IPS DF 6.9 (cell line): ENCODE results near the gene PTPRF.

ENCODE experiments used
- DNase-seq: peaks from one replicate; pipeline ENCODE4 v3.0.0-alpha.2; 2013; ENCODE audit warnings: low read depth, low spot score
- H3K27ac ChIP-seq: one replicate; pipeline ENCODE4 v1.5.1; 2013; ENCODE audit warnings: low read length, control low read depth
- H3K27me3 ChIP-seq: 2 replicates; pipeline ENCODE4 v1.6.1; 2013; ENCODE audit warnings: mild to moderate bottlenecking, low read length; ENCODE audit not compliant: control insufficient read depth, insufficient read depth
- H3K36me3 ChIP-seq: 2 replicates; pipeline ENCODE4 v1.6.1; 2013; ENCODE audit warnings: low read length; ENCODE audit not compliant: control insufficient read depth, insufficient read depth
- H3K4me1 ChIP-seq: 2 replicates; pipeline ENCODE4 v1.6.1; 2013; ENCODE audit warnings: low read length; ENCODE audit not compliant: control insufficient read depth, insufficient read depth
- H3K4me3 ChIP-seq: 2 replicates; pipeline ENCODE4 v1.5.1; 2013; ENCODE audit warnings: mild to moderate bottlenecking, low read length
- H3K9me3 ChIP-seq: 2 replicates; pipeline ENCODE4 v1.6.1; 2013; ENCODE audit warnings: low read length, inconsistent platforms; ENCODE audit not compliant: control insufficient read depth, insufficient read depth
- WGBS: extraction: QIAGEN DNeasy Blood & Tissue Kit; methylation state at CpG from one replicate; pipeline ENCODE4 v1.1.7; 2013; ENCODE audit warnings: mixed read lengths, missing lambda C conversion rate; ENCODE audit not compliant: insufficient read length, insufficient coverage; 5-methylcytosine and 5-hydroxymethylcytosine counted together

The PTPRF gene

GRCh38 chr1:43530483-43531106, at the start of gene PTPRF:
Gene PTPRF (plus strand): TSS chr1:43530883. CDS start chr1:43545076, 14,193 bp downstream.
- Histone ChIP-seq H3K36me3 (no peaks in the 10 kb centered on the region), H3K27me3 (no peaks in the 10 kb centered on the region), H3K27ac (no peak within 1 kb of the TSS), H3K9me3 (no peaks in the 10 kb centered on the region), H3K4me3 (peak within 1 kb of the TSS; percentile 66), H3K4me1 (peaks cover 4% of the 10 kb centered on the region; the same call in 1 of the 2 replicates)
- WGBS: no CpG with 5 or more reads among the region's 58 CpGs
- no peak for DNase-seq

- no peaks in the 10 kb centered on the region for H3K9me3 ChIP-seq
- H3K27ac ChIP-seq: no peak overlapping the region
- no peaks in the 10 kb centered on the region for H3K36me3 ChIP-seq
- H3K4me3 ChIP-seq: no peak overlapping the region
- no CpG with 5 or more reads among the region's 2 CpGs for WGBS
- H3K27me3 ChIP-seq: no peaks in the 10 kb centered on the region
- no peak for DNase-seq
- no peaks in the 10 kb centered on the region for H3K4me1 ChIP-seq
These were observed 49.2 kb upstream of the PTPRF start for GRCh38 chr1:43481491-43481890.

DNA sequence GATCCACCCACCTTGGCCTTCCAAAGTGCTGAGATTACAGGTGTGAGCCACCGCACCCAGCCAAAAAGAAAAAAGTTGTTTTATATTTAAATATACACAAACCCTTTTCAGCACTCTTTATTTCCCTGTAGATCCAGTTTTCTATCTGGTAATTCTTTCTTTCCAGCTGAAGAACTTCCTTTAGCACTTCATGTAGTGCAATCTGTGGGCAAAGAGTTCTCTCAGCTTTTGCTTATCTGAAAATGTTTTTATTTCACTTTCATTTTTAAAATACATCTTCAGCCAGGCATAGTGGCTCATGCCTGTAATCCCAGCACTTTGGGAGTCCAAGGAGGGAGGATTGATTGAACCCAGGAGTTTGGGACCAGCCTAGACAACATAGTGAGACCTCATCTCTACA, 48.5 kb upstream of the PTPRF start:
- DNase-seq: no peak
- H3K27me3 ChIP-seq: no peaks in the 10 kb centered on the region
- no peaks in the 10 kb centered on the region for H3K4me1 ChIP-seq
- H3K27ac ChIP-seq: no peak overlapping the region
- no peak overlapping the region for H3K4me3 ChIP-seq
- WGBS: no CpG with 5 or more reads among the region's 1 CpG
- H3K9me3 ChIP-seq: no peaks in the 10 kb centered on the region
- no peaks in the 10 kb centered on the region for H3K36me3 ChIP-seq

DNA sequence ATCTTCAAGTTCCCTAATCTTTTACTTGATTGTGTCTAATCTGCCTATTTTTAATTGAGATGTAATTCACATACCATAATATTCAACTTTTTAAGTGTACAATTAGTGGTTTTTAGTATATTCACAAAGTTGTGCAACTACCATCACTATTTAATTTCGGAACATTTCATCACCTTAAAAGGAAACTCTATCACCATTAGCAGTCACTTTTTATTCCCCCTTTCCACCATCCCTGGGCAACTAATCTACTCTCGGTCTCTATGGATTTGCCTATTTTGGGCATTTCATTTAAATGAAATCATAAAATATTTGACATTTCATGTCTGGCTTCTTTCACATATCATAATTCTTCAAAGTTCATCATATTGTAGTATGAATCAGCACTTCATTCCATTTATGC, 46.3 kb upstream of the PTPRF start:
- Histone ChIP-seq H3K27me3 (no peaks in the 10 kb centered on the region), H3K4me3 (no peak overlapping the region), H3K36me3 (no peaks in the 10 kb centered on the region), H3K27ac (no peak overlapping the region), H3K4me1 (no peaks in the 10 kb centered on the region), H3K9me3 (no peaks in the 10 kb centered on the region)
- WGBS: no CpG with 5 or more reads among the region's 2 CpGs
- no peak for DNase-seq

GRCh38 chr1:43488165-43488564, 42.5 kb upstream of the PTPRF start:
- no peak overlapping the region for H3K27ac ChIP-seq
- no peaks in the 10 kb centered on the region for H3K9me3 ChIP-seq
- H3K27me3 ChIP-seq: no peaks in the 10 kb centered on the region
- no CpG with 5 or more reads among the region's 1 CpG for WGBS
- no peaks in the 10 kb centered on the region for H3K36me3 ChIP-seq
- no peak for DNase-seq
- H3K4me3 ChIP-seq: no peak overlapping the region
- no peaks in the 10 kb centered on the region for H3K4me1 ChIP-seq

DNA sequence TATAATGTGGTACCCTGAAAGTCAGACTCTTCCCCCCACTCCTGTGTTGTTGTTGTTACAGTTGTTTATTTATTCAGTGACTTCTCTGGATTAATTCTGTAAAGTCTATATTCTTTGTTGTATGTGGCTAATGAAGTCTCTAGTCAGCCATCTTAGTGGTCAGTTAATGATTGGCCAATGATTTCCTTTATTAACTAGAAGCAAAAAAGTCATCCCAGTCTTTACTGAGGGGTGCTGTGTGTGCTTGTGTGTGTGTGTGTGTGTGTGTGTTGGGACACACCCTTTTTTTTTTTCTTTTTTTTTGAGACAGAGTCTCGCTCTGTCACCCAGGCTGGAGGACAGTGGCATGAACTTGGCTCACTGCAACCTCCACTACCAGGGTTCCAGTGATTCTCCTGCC, 39.6 kb upstream of the PTPRF start:
- Histone ChIP-seq H3K9me3 (no peaks in the 10 kb centered on the region), H3K4me3 (no peak overlapping the region), H3K36me3 (no peaks in the 10 kb centered on the region), H3K27me3 (no peaks in the 10 kb centered on the region), H3K27ac (no peak overlapping the region), H3K4me1 (peaks cover 3% of the 10 kb centered on the region; the same call in 1 of the 2 replicates)
- no CpG with 5 or more reads among the region's 1 CpG for WGBS
- no peak for DNase-seq

DNA sequence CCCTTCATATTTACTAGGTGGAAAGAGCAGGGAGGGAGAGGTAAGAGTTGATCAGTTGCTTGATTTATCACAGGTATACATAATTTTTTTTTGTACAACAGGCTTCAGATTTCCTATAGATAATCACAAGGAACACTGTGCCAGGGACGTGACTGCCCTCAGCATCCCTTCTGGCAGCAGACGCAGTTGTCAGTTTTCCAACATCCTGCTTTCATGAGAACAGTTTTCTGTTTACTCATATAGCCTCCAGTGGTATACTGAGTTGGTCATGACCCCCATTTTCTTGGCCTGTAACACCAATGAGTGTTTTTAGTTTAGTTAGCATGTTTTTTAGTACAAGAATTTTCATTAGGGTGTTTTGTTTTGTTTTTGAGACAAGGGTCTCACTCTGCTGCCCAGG, 37.9 kb upstream of the PTPRF start:
- Histone ChIP-seq H3K4me3 (no peak overlapping the region), H3K4me1 (peaks cover 3% of the 10 kb centered on the region; the same call in 1 of the 2 replicates), H3K27me3 (no peaks in the 10 kb centered on the region), H3K27ac (no peak overlapping the region), H3K9me3 (no peaks in the 10 kb centered on the region), H3K36me3 (no peaks in the 10 kb centered on the region)
- no peak for DNase-seq
- no CpG with 5 or more reads among the region's 2 CpGs for WGBS

DNA sequence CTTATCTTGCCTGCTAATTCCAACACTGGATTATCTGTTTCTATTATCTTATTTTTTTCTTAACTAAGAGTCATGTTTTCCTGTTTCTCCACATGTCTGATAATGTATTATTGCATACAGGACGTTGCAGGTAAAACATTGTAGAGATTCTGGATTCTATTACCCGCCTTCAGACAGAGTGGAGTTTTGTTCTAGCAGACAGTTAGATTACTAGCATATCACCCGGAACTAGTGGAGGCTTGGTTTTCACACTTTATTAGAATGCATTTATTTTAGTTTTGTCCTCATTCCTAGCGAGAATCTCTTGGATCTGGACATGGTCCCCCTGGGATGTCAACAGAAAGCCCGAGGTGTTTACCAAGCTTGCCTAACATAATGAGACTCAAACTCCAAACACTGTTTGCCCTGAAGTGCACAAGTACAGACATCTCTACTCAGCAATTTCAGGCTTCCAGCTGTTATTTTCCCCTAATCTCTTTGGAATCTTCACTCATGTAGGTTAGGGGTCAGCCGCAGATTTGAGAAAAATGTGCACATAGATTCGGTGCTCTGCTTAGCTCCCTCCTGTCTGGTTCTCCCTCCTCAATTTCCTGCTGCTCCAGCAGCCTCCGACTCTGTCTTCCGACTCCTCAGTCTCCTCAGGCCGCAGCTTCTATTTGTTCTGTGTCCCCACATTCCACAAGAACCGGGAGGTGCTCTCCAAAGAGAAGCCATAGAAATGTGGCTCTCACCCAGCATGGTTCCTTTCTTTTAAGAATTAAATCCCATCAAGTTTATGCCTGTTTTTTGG, 36.8 kb upstream of the PTPRF start:
- H3K27me3 ChIP-seq: no peaks in the 10 kb centered on the region
- no peaks in the 10 kb centered on the region for H3K36me3 ChIP-seq
- no CpG with 5 or more reads among the region's 11 CpGs for WGBS
- peaks cover 3% of the 10 kb centered on the region; the same call in 1 of the 2 replicates for H3K4me1 ChIP-seq
- H3K9me3 ChIP-seq: no peaks in the 10 kb centered on the region
- peak; percentile 31 for DNase-seq
- no peak overlapping the region for H3K4me3 ChIP-seq
- H3K27ac ChIP-seq: no peak overlapping the region

GRCh38 chr1:43495204-43495603, 35.5 kb upstream of the PTPRF start:
- no peak overlapping the region for H3K27ac ChIP-seq
- WGBS: no CpG with 5 or more reads among the region's 7 CpGs
- H3K4me3 ChIP-seq: no peak overlapping the region
- no peaks in the 10 kb centered on the region for H3K36me3 ChIP-seq
- peaks cover 3% of the 10 kb centered on the region; the same call in 1 of the 2 replicates for H3K4me1 ChIP-seq
- H3K9me3 ChIP-seq: no peaks in the 10 kb centered on the region
- H3K27me3 ChIP-seq: no peaks in the 10 kb centered on the region
- no peak for DNase-seq

DNA sequence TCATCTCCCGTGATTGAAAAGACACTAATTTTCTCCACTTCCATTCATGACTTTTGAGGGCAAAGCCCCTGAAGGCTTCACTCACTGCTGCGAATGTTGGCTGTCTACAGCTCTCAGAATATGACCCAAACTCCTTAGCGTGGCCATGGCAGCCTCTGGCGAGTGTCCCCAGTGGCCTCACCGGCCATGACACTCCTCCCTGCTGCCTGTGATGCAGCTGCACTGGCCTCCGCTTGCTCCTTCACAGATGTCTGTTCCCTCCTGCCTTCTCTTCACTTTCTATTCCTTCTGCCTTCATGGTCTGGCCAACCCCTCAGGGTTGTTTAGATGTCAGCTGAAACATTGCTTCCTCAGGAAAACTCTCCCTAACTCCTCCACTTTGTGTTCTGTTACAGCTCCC, 30.8 kb upstream of the PTPRF start:
- no peaks in the 10 kb centered on the region for H3K9me3 ChIP-seq
- peaks cover 3% of the 10 kb centered on the region; the same call in 1 of the 2 replicates for H3K4me1 ChIP-seq
- no peaks in the 10 kb centered on the region for H3K27me3 ChIP-seq
- WGBS: no CpG with 5 or more reads among the region's 6 CpGs
- no peak for DNase-seq
- no peaks in the 10 kb centered on the region for H3K36me3 ChIP-seq
- no peak overlapping the region for H3K27ac ChIP-seq
- H3K4me3 ChIP-seq: no peak overlapping the region
